CD1c-positive myeloid dendritic cell (primary cell): ENCODE data around the gene CLTCL1.
"Not testable (repeated sequence)": the region's sequence is repeated elsewhere in the genome, so short reads cannot be mapped to it uniquely, and the experiment has no call there.

Source experiments
- DNase-seq: peaks from one replicate; pipeline ENCODE4 v3.0.0-alpha.2; 2016; ENCODE audit errors: extremely low spot score

The CLTCL1 gene

GRCh38 chr22:19290400-19291217 is 910 bp downstream of the CLTCL1 start:
- no peak for DNase-seq

GRCh38 chr22:19289475-19290161 is 1.9 kb downstream of the CLTCL1 start:
- no peak for DNase-seq

- DNase-seq = no peak
These were observed 3.6 kb downstream of the CLTCL1 start for GRCh38 chr22:19287889-19288288.

DNA sequence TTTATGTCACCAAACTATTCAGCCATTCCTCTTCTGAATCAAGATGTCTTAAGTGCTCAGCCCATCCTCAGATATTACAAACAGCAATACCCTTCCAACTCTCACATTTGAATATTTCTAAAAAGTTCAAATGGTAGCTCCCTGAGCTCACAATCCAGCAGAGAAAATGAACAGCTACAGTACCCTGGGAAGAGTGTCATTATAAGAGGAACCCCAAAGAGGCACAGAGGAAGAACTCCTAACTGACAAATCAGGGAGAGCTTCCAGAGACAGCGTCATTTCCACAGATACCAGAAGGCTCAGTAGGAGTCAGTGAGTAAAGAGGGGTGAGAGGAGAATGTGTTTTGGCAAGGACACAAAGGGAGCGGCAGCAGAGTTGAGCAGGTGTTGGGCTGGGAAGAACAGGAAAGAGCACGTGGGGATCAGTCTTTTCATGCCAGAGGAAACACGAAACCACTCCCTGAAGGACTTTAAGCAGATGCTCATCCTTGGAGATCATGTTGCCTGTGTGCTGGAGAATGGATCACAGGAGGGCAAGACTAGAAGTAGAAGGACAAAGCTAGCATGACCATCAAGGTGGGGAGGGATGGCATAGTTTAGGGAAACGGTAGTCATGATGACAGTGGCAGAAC is 4.3 kb downstream of the CLTCL1 start:
- no peak for DNase-seq

- no peak for DNase-seq
These were observed 5.7 kb downstream of the CLTCL1 start for GRCh38 chr22:19285831-19286230.

DNA sequence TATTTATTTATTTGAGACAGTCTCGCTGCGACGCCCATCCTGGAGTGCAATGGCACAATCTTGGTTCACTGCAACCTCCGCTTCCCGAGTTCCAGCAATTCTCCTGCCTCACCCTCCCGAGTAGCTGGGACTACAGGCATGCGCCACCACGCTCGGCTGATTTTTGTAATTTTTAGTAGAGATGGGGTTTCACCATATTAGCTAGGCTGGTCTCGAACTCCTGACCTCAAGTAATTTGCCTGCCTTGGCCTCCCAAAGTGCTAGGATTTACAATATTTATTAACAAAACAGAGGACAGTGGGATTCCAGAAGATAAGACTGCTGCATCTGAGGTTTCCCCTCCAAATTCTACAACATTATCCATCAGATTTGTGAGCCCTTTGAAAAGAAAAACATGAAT is 12.4 kb downstream of the CLTCL1 start:
- DNase-seq = not testable (repeated sequence)

- DNase-seq = no peak
These were observed 13.7 kb downstream of the CLTCL1 start for GRCh38 chr22:19277785-19278184.

- no peak for DNase-seq
These were observed 15.5 kb downstream of the CLTCL1 start for GRCh38 chr22:19275919-19276600.

GRCh38 chr22:19275513-19275912 is 16.0 kb downstream of the CLTCL1 start:
- no peak for DNase-seq

DNA sequence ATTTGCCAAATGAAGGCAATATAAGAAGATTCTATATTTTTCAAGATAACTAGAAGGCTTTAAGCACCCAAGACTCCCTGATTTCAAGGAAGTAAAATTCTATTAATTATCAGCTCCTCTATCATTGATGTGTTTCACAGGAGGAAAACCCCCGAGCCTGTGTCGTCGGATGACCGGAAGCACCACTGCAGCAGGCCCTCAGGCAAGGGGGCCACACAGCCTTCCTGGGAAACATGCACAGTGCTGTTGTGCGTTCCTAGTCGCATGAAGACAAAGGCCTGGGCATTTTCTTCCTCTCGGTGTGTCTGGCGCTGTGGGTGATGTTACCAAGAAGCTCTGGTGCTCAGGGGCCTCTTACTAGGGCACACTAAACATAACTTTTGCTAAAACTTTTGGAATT is 16.4 kb downstream of the CLTCL1 start:
- no peak for DNase-seq

DNA sequence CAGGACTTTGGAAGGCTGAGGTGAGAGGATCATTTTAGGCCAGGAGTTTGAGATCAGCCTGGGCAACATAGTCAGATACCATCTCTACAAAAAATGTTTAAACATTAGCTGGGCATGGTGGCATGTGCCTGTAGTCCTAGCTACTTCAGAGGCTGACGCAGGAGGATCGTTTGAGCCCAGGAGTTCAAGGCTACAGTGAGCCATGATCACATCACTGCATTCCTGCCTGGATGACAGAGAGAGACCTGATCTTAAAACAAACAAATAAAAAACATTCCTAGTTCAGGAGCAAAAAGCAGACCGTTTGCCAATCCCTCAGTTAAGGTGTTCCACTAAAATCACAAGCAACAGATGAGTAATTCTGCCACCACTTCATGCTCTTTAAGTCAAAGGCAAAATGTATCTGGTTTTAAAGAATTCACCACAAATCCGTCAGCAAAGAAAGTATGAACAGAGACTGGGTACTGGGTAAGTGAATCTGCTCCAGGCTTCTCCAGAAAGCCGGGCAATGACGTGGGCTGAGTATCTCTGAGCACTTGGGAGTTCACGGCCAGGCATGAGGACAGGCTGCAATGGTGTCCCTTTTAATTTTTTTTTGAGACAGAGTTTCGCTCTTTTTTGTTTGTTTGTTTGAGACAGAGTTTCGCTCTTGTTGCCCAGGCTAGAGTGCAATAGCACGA is 19.5 kb downstream of the CLTCL1 start:
- no peak for DNase-seq

DNA sequence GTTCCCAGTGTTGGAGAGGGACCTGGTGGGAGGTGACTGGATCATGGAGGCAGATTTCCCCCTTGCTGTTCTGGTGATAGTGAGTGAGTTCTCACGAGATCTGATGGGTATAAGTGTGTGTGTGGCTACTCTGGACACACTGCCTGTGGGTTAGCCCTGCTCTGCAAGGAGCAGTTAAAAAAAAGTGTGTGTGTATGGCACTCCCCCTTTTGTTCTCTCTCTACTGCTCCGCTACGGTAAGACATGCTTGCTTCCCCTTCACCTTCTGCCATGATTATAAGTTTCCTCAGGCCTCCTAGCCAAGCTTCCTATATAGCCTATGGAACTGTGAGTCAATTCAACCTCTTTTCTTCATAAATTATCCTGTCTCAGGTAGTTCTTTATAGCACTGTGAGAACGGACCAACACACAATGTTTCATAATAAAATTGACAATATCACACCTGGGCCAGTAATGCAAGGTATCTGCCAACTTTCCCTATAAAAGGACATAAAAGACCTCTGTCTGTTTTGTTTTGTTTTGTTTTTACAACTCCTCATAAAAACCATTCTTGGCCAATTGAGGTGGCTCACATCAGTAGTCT is 20.2 kb downstream of the CLTCL1 start:
- DNase-seq = no peak

GRCh38 chr22:19270873-19271272 is 20.6 kb downstream of the CLTCL1 start:
- no peak for DNase-seq

DNA sequence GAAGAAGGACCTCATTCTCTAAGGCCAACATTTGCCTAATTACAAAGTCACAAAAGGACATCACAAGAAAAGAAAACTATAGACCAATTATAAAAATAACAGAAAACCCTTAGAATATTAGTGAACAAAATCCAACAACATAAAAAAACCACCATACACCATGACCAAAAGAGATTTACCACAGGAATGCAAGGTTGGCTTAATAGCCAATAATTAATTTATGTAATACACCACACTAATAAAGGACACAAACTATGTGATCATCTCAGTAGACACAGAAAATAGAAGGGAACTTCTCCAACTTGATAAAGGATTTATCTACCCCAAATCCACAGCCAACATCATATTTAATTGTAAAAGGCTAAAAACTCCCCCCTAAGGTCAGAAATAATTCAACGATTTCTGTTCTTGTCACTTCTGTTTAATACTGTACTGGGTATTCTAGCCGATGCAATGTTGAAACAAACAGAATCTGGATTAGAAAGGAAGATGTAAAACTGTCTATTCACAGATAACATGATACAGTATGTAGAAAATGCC is 24.9 kb downstream of the CLTCL1 start:
- no peak for DNase-seq

DNA sequence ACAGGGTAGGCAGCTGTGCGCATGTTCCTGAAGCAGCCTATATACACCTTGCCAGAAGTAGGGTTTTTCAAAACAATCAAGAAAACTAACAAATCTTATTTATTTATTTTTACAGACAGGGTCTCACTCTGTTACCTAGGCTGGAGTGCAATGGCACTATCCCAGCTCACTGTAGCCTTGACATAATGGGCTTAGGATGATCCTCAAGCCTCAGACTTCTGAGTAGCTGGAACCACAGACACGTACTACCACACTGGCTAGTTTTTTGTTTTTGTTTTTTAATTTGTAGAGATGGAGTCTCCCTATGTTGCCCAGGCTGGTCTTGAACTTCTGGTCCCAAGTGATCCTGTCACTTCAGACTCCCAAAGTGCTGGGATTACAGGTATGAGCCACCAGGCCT is 25.7 kb downstream of the CLTCL1 start:
- no peak for DNase-seq

DNA sequence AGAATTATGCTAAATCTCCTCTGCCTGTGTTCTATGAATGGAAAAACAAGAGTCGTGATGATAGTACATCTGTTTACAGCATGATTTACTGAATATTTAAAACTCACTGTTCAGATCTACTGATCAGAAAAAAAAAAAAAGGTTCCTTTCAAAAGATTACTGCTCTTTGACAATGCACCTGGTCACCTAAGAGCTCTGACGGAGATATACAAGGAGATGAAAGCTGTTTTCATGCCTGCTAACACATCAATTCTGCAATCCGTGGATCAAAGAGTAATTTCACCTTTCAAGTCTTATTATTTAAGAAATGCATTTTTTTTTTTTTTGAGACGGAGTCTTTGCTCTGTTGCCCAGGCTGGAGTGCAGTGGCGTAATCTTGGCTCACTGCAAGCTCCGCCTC is 30.7 kb downstream of the CLTCL1 start:
- no peak for DNase-seq

DNA sequence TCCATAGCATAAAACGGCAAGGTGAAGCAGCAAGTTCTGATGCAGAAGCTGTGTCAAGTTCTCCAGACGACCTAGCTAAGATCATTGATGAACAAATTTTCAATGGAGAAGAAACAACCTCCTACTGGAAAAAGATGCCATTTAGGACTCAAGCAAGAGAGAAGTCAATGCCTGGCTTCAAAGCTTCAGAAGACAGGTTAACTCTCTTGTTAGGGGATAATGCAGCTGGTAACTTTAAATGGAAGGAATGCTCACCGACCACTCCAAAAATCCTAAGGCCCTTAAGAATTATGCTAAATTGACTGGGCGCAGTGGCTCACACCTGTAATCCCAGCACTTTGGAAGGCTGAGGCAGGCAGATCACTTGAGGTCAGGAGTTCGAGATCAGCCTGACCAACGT is 31.3 kb downstream of the CLTCL1 start:
- DNase-seq = no peak

DNA sequence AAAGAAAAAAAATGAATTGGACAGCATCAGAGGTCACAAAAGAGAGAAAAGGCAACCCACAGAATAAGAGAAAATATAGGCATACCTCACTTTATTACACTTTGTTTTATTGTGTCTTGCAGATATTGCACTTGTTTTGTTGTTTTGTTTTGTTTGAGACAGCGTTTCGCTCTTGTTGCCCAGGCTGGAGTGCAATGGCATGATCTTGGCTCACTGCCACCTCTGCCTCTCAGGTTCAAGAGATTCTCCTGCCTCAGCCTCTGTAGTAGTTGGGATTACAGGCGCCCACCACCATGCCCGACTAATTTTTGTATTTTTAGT is 32.6 kb downstream of the CLTCL1 start:
- DNase-seq = not testable (repeated sequence)

DNA sequence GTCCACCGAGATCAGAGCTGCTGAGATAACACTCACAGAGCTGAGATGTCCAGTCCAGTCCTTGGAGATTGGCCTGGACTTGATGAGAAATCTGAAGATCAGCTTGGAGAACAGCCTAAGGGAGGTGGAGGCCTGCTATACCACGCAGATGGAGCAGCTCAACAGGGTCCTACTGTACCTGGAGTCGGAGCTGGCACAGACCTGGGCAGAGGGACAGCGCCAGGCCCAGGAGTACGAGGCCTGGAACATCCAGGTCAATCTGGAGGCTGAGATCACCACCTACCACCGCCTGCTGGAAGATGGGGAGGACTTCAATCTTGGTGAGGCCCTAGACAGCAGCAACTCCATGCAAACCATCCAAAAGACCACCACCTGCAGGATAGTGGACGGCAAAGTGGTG is 33.1 kb downstream of the CLTCL1 start:
- DNase-seq = no peak

GRCh38 chr22:19256362-19256761 is 35.2 kb downstream of the CLTCL1 start:
- not testable (repeated sequence) for DNase-seq

- no peak for DNase-seq
These were observed 38.4 kb downstream of the CLTCL1 start for GRCh38 chr22:19253143-19253542.
